Measurements from ENCODE around the gene MMD.

- TF ChIP-seq, protein P1, sequence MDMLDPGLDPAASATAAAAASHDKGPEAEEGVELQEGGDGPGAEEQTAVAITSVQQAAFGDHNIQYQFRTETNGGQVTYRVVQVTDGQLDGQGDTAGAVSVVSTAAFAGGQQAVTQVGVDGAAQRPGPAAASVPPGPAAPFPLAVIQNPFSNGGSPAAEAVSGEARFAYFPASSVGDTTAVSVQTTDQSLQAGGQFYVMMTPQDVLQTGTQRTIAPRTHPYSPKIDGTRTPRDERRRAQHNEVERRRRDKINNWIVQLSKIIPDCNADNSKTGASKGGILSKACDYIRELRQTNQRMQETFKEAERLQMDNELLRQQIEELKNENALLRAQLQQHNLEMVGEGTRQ (CRISPR knock-in tag; IDR thresholded peaks at IDR 0.05), result no peak
- TF ChIP-seq CTCF (IDR thresholded peaks at IDR 0.05) (no peak), ZNF416 (CRISPR knock-in tag; IDR thresholded peaks at IDR 0.05) (no peak), NR2C2 (CRISPR knock-in tag; IDR thresholded peaks at IDR 0.05) (no peak), ATF6 (CRISPR knock-in tag; IDR thresholded peaks at IDR 0.05) (no peak), TCF7 (CRISPR knock-in tag; IDR thresholded peaks at IDR 0.05; ENCODE audit: low read depth) (no peak)
These were observed 55.6 kb downstream of the MMD start for GRCh38 chr17:55366020-55366481.
